Left lobe of liver (tissue), 2 donors: Measurements from ENCODE around the gene SPRING1. TPM values are rescaled to one million over a fixed set of nuclear protein-coding genes. Genes with fewer than 3 reads are reported as not detected.

ENCODE experiments used
- ATAC-seq: fragments of 200-7000 bp; cut with Tn5 transposase; one replicate; pipeline ENCODE4 v1.9.1; 2020; ENCODE audit warnings: mild to moderate bottlenecking, moderate library complexity
- DNase-seq: peaks from one replicate; pipeline ENCODE4 v3.0.0-alpha.2; 2020; ENCODE audit warnings: low spot score
- total RNA-seq: library from RNA; stranded (reverse); gene quantifications from one replicate; pipeline ENCODE4 v1.2.1, GENCODE V29; 2021
- donor health status: DM: no; HTN: no; CAD: no; lungs with moderate emphysema.
- donor health status: DM: no; HTN: yes; CAD: no.

SPRING1 gene
- total RNA-seq, 1 donor from 2014 or later = 6.8 TPM

DNA sequence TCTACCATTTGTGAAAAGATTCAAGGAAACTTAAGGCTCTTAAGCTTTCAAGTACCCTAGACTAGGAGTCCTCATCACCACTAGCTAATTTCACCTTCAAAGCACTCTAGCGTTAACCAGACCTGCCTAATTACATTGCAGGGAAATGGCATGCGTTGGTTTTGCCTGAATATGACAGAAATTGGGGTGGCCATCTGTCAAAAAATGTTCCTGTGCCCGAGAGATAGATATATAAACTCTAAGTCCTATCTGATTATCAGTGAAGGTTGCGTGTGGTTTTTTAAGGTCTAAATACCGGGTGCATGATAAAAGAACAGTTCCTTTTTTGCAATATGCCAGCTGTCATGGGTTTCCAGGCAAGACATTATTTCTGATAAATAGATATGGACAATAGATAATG, 48.3 kb downstream of the SPRING1 start:
- no peak for DNase-seq

More for the DNA sequence above, 48.3 kb downstream of the SPRING1 start:
- no peak for ATAC-seq

Other genes with a start within 250 kb of the SPRING1 start
- gene MAP1LC3B2, start 178.7 kb downstream of the SPRING1 start, total RNA-seq = not detected
- 0.40 TPM for gene RNFT2, start 246 bp upstream of the SPRING1 start, total RNA-seq
- gene HRK, start 143.4 kb upstream of the SPRING1 start, total RNA-seq = not detected
- gene FBXW8, start 172.9 kb upstream of the SPRING1 start, total RNA-seq = 6.1 TPM